T follicular helper cell (primary cell): ENCODE data around the gene CYP2D6.
"Not testable (repeated sequence)": the region's sequence is repeated elsewhere in the genome, so short reads cannot be mapped to it uniquely, and the experiment has no call there.

Experiments
- DNase-seq: peaks from one replicate; pipeline ENCODE4 v3.0.0-alpha.2; 2020; ENCODE audit warnings: low read depth

The CYP2D6 gene

GRCh38 chr22:42134100-42135020 is 3.8 kb upstream of the CYP2D6 start:
- DNase-seq: no peak

DNA sequence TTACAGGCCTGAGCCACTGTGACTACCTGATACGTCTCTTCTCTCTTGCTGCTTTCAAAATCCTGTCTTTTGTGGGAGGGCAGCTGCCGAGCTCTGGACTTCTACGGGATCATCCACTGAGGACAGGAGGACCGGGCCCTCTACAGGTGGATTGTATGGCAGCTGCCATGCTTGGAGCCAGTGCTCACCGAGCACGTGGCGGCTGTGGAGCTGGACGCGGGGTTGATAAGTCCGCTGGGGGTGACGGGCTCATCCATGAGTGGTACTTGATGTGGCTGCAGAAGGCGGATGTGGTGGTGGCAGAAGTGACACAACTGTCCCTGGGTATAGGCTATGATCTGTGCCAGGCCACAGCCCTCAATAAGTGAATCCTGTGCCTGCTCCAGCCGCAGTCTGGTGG is 1.8 kb upstream of the CYP2D6 start:
- DNase-seq: no peak

DNA sequence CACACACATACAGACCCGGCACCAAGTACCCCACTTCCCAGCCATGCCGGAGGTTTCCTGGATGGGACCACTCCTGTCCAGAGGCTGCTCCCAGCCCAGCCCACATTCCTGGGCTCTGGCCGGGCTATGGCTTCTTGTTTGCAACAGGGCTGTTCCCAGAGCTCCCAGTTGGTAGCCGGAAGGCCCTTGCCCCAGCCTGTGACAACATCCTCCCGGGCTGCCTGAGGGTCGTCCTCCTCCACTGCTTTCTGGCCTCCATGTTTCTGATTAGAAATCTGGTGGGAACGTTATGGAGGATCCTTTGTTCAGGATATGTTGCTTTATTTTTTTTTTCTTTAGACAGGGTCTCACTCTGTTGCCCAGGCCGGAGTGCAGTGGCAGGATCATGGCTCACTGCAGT is 952 bp upstream of the CYP2D6 start:
- DNase-seq: no peak

DNA sequence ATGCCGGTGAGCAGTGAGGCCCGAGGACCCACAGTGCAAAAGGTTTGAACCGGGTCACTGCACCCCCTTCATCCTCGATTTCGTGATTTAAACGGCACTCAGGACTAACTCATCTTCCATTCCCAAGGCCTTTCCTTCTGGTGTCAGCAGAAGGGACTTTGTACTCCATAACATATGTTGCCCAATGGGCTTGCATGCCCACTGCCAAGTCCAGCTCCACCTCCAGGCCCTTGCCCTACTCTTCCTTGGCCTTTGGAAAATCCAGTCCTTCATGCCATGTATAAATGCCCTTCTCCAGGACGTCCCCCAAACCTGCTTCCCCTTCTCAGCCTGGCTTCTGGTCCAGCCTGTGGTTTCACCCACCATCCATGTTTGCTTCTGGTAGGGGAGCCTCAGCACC is 428 bp downstream of the CYP2D6 start:
- DNase-seq: not testable (repeated sequence)

DNA sequence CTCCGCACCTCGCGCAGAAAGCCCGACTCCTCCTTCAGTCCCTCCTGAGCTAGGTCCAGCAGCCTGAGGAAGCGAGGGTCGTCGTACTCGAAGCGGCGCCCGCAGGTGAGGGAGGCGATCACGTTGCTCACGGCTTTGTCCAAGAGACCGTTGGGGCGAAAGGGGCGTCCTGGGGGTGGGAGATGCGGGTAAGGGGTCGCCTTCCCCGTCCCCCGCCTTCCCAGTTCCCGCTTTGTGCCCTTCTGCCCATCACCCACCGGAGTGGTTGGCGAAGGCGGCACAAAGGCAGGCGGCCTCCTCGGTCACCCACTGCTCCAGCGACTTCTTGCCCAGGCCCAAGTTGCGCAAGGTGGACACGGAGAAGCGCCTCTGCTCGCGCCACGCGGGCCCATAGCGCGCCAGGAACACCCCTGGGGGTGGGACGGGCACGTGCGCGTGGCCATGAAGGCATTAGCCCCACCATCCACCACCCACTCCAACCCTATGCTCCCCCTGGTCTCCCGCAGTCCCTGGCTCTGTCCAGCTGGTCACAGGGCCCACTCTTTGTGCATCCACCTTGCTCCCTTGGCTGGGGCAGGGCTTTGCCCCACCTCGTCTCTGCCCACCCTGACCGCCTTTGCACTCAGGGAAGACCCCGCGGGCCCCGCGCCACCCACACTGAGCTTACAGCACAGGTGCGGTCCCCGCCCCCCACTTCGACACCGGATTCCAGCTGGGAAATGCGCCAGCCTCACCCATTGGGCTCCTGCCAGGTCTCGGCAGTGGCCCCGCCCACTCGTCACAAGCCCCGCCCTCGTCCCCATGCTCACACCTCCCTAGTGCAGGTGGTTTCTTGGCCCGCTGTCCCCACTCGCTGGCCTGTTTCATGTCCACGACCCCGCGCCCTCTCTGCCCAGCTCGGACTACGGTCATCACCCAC is 1.6 kb downstream of the CYP2D6 start:
- DNase-seq: not testable (repeated sequence)

- not testable (repeated sequence) for DNase-seq
These were observed 2.6 kb downstream of the CYP2D6 start for GRCh38 chr22:42128007-42128406.

- no peak for DNase-seq
These were observed 3.0 kb downstream of the CYP2D6 start for GRCh38 chr22:42127606-42128005.

GRCh38 chr22:42123529-42123928 is 7.1 kb downstream of the CYP2D6 start:
- not testable (repeated sequence) for DNase-seq

DNA sequence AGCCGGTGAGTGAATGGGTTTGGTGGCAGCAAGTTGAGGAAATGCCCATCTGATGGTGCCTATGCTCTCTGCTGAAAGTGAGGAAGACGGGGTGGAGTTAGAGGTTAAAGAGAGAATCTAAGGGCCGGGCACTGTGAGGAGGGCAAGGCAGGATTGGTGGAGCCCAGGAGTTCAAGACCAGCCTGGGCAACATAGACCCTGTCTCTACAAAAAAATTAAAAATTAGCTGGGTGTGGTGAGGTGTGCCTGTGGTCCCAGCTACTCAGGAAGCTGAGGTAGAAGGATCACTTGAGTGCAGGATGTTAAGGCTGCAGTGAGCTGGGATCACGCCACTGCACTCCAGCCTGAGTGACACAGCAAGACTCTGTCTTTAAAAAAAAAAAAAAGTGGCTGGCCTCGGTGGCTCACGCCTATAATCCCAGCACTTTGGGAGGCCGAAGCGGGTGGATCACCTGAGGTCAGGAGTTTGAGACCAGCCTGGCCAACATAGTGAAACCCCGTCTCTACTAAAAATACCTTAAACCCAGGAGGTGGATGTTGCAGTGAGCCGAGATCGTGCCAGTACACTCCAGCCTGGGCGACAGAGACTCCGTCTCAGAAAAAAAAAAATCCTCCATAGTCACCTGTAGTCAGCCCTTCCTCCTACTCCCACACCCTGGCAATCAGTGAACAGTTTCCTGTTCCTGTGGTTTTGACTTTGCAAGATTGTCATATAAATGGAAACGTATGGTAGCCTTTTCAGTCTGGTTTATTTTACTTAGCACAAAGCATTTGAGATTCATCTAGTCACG is 10.2 kb downstream of the CYP2D6 start:
- DNase-seq: not testable (repeated sequence)

DNA sequence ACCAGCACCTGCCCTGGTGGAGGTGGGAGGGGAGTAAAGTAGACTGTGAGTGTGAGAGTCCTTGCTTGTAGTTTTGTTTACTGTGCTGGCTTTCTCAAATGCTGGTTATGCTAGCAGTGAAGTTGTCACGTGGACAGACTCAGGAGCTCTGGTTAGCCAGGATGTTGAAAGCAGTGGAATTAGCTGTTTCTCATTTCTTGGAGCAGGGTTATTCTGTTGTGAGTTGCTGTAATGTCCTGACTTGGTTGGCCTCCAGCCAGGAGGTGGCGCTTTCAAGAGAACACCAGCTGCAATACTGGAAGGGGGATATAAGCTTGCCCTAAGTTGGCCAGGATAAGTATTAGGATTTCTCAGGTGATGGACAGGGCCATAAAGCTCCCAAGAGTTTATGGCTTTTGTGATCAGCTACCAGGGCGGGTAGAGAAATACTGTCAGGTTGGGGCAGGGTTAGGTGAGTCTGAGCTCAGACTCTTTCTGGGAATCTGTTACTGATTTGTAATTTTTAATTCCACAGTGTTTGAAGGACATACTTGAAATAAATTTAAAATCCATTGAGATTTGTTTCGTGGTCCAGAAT is 13.7 kb downstream of the CYP2D6 start:
- DNase-seq: no peak

GRCh38 chr22:42115420-42115830 is 15.2 kb downstream of the CYP2D6 start:
- DNase-seq: not testable (repeated sequence)

GRCh38 chr22:42114721-42115120 is 15.9 kb downstream of the CYP2D6 start:
- DNase-seq: no peak

- DNase-seq: not testable (repeated sequence)
These were observed 17.8 kb downstream of the CYP2D6 start for GRCh38 chr22:42112793-42113192.

DNA sequence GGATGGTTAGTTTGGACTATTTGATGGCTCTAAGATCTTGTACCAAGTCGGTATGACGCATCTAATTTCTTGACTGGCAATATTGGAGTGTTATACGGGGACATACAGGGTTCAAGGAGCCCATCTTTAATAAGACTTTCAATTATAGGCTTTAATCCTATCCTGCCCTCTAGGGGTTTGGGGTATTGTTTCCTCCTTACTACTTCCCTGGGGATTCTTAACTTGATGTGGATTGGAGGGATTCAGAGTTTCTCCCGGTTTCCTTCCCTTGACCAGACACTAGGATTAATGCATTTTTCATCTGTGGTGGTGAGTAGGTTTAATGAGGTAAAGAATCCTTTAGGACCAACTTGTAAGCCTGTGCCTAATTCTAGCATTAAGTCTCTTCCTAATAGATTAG is 18.8 kb downstream of the CYP2D6 start:
- no peak for DNase-seq

GRCh38 chr22:42108848-42109247 is 21.8 kb downstream of the CYP2D6 start:
- no peak for DNase-seq

DNA sequence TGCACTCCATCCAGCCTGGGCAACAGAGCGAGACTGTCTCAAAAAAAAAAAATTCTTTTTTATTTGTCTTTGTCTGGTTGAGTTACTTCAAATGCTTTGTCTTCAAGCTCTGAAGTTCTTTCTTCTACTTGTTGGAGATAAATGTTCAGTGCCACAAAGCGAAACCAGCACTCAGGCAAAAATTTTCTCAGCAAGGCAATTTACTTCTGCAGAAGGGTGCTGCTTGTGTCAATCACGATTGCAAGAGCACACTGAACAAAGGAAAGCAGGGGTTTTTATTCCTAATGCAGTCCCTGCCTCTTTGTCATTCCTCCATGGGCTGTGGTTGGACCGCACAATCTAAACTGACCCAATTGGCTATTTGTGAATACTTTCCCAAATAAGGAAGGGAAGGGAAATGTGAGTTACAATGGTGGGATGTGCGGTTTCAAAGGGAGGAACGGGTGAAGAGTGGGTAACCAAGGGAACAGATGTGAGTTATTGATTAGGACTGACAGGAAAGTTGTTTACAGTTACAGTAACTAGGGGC is 26.2 kb downstream of the CYP2D6 start:
- not testable (repeated sequence) for DNase-seq

- DNase-seq: no peak
These were observed 29.4 kb downstream of the CYP2D6 start for GRCh38 chr22:42101199-42101598.

- DNase-seq: no peak
These were observed 39.2 kb downstream of the CYP2D6 start for GRCh38 chr22:42091455-42091782.

- peak; percentile 98 for DNase-seq
These were observed 39.8 kb downstream of the CYP2D6 start, which contains the start of gene NDUFA6 for GRCh38 chr22:42090596-42091454. TSS of gene NDUFA6 (minus strand) at chr22:42090772. CDS start at chr22:42090744, 28 bp downstream.

DNA sequence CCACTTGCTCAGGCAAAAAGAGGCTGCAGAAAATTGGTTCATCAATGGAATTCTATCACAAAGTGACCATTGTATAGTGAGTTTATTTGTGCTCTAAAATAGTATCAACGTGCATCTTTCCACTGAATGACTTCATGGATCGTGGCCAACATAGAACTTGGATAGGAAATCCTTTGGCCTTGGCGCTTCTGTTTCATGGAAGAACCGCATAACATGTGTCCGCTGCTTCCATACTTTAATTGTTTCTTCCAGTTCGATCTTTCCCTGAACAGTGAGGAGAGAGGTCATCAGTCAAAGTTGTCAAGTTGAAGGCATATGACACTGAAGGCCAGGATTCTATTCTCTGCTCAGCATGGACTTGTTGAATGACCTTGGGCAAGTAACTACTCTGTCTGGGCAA is 44.6 kb downstream of the CYP2D6 start:
- no peak for DNase-seq
